A549 (cell line): Measurements from ENCODE around the gene HERC2. TPM values are rescaled to one million over a fixed set of nuclear protein-coding genes. Genes with fewer than 3 reads are reported as not detected.

Experiments
- ATAC-seq, 2 experiments: fragments of 200-7000 bp in 1 of 2; fragments of >200 bp in 1 of 2; cut with Nextera tagmentation in 1 of 2; cut with Tn5 transposase in 1 of 2; 3 replicates each; pipeline versions ENCODE4 v1.8.0 to v1.9.1; 2018 to 2020; ENCODE audit warnings: mild to moderate bottlenecking in 1 of 2, moderate library complexity in 1 of 2
- CTCF ChIA-PET: fragments of 300-600 bp; sonication (Branson Sonifier 250); formaldehyde crosslinking; extraction: SDS; loops from one replicate; lab custom pipeline; 2021; ENCODE audit warnings: antibody characterized with exemption, inconsistent platforms; lab: Yijun Ruan, JAX
- POLR2A ChIA-PET: fragments of 350-600 bp; formaldehyde crosslinking; extraction: SDS; loops from one replicate; lab custom pipeline; 2021; ENCODE audit warnings: antibody characterized with exemption, inconsistent platforms; lab: Yijun Ruan, JAX
- DNase-seq, 2 experiments: peaks; one replicate each; pipeline versions ENCODE4 v3.0.0 to v3.0.0-alpha.2; 2011 to 2016; ENCODE audit warnings: low read depth in 1 of 2, low spot score in 1 of 2
- FAIRE-seq: peaks from 2 replicates; lab custom pipeline; 2011; peaks lifted over from hg19 to GRCh38; lab: Jason Lieb, UNC
- H3K27ac ChIP-seq, 2 experiments: fragments of >200 bp; sonication (Bioruptor Twin); formaldehyde crosslinking; 3 replicates each; pipeline ENCODE4 v1.5.1; 2016 to 2017
- H3K4me1 ChIP-seq: fragments of >200 bp; sonication (Bioruptor Twin); formaldehyde crosslinking; 3 replicates; pipeline ENCODE4 v1.6.1; 2016
- H3K4me2 ChIP-seq: fragments of >200 bp; sonication (Bioruptor Twin); formaldehyde crosslinking; 3 replicates; pipeline ENCODE4 v1.6.1; 2016
- H3K4me3 ChIP-seq: fragments of >200 bp; sonication (Bioruptor Twin); formaldehyde crosslinking; 3 replicates; pipeline ENCODE4 v1.5.1; 2016
- H3K9me3 ChIP-seq: fragments of >200 bp; sonication (Bioruptor Twin); formaldehyde crosslinking; 3 replicates; pipeline ENCODE4 v1.6.1; 2016
- ATOH8 ChIP-seq: fragments of 250-450 bp; sonication (Bioruptor Pico); IDR thresholded peaks from 2 replicates; pipeline ENCODE4 v1.5.0; 2020; ENCODE audit warnings: low read depth, mild to moderate bottlenecking, moderate library complexity
- CBX8 ChIP-seq: fragments of 200-600 bp; sonication (generic); IDR thresholded peaks from 2 replicates; pipeline ENCODE4 v1.6.1; 2016
- CEBPB ChIP-seq, 2 experiments: fragments of >200 bp in 1 of 2; sonication (Bioruptor Twin) in 1 of 2; formaldehyde crosslinking in 1 of 2; IDR thresholded peaks; 2 replicates each; pipeline ENCODE4 v1.6.1; 2012 to 2016
- CHD2 ChIP-seq: fragments of 150-350 bp; IDR thresholded peaks from 2 replicates; pipeline ENCODE4 v1.6.1; 2014; ENCODE audit warnings: low read length; ENCODE audit not compliant: partially characterized antibody
- E2F6 ChIP-seq: IDR thresholded peaks from 2 replicates; pipeline ENCODE4 v1.6.1; 2012; ENCODE audit warnings: low read depth, borderline replicate concordance
- EHMT2 ChIP-seq: fragments of 200-600 bp; sonication (generic); IDR thresholded peaks from 2 replicates; pipeline ENCODE4 v1.6.1; 2016; ENCODE audit warnings: antibody characterized with exemption, low read depth, mild to moderate bottlenecking, moderate library complexity
- EP300 ChIP-seq, 2 experiments: fragments of >200 bp; sonication (Bioruptor Twin); formaldehyde crosslinking; IDR thresholded peaks; 2 replicates in 1 of 2; 3 replicates in 1 of 2; pipeline ENCODE4 v1.6.1; 2016 to 2017
- ESRRA ChIP-seq: fragments of 150-350 bp; IDR thresholded peaks from 2 replicates; pipeline ENCODE4 v1.6.1; 2014; ENCODE audit warnings: mild to moderate bottlenecking, low read length, borderline replicate concordance
- GATA3 ChIP-seq: IDR thresholded peaks from 2 replicates; pipeline ENCODE4 v1.6.1; 2012; ENCODE audit warnings: borderline replicate concordance
- HDAC2 ChIP-seq: fragments of 200-600 bp; sonication (generic); IDR thresholded peaks from 2 replicates; pipeline ENCODE4 v1.6.1; 2016
- HES2 ChIP-seq: fragments of >200 bp; sonication (Bioruptor Twin); formaldehyde crosslinking; IDR thresholded peaks from 2 replicates; pipeline ENCODE4 v1.6.1; 2016
- HEYL ChIP-seq: fragments of 250-450 bp; sonication (Bioruptor Pico); IDR thresholded peaks from 2 replicates; pipeline ENCODE4 v1.8.0; 2021; ENCODE audit warnings: mild to moderate bottlenecking, moderate library complexity
- HOXA7 ChIP-seq: fragments of 250-450 bp; sonication (Bioruptor Pico); IDR thresholded peaks from 2 replicates; pipeline ENCODE4 v1.5.0; 2020; ENCODE audit warnings: mild to moderate bottlenecking, moderate library complexity
- HOXB5 ChIP-seq: fragments of 250-450 bp; sonication (Bioruptor Pico); IDR thresholded peaks from 2 replicates; pipeline ENCODE4 v1.5.0; 2020; ENCODE audit warnings: mild to moderate bottlenecking, moderate library complexity
- KDM1A ChIP-seq: fragments of 200-600 bp; sonication (generic); IDR thresholded peaks from 2 replicates; pipeline ENCODE4 v1.6.1; 2016; ENCODE audit warnings: low read depth, mild to moderate bottlenecking
- MAFK ChIP-seq: fragments of 450-650 bp; IDR thresholded peaks from 2 replicates; pipeline ENCODE4 v1.6.1; 2014; ENCODE audit not compliant: partially characterized antibody
- MAZ ChIP-seq: fragments of 150-350 bp; IDR thresholded peaks from 2 replicates; pipeline ENCODE4 v1.6.1; 2014; ENCODE audit warnings: antibody characterized with exemption, low read depth, low read length, borderline replicate concordance
- MYC ChIP-seq: IDR thresholded peaks from 2 replicates; pipeline ENCODE4 v1.6.1; 2012; ENCODE audit warnings: mild to moderate bottlenecking, inconsistent platforms, low read length, improper control_type of control experiment, borderline replicate concordance
- NFE2L2 ChIP-seq: fragments of 150-350 bp; conservative IDR thresholded peaks from 2 replicates; pipeline ENCODE4 v1.6.1; 2014; ENCODE audit warnings: low read length
- RAD21 ChIP-seq, 2 experiments: fragments of >200 bp in 1 of 2; sonication (Bioruptor Twin) in 1 of 2; formaldehyde crosslinking in 1 of 2; IDR thresholded peaks in 1 of 2; conservative IDR thresholded peaks in 1 of 2; 2 replicates in 1 of 2; 3 replicates in 1 of 2; pipeline ENCODE4 v1.6.1; 2012 to 2018; ENCODE audit warnings: inconsistent platforms in 1 of 2
- RFX5 ChIP-seq: fragments of 450-650 bp; IDR thresholded peaks from 2 replicates; pipeline ENCODE4 v1.7.1; 2014; ENCODE audit warnings: antibody characterized with exemption, mild to moderate bottlenecking, moderate library complexity
- SREBF2 ChIP-seq: fragments of 450-650 bp; IDR thresholded peaks from 2 replicates; pipeline ENCODE4 v1.6.1; 2014; ENCODE audit warnings: mild to moderate bottlenecking, moderate library complexity
- TFCP2L1 ChIP-seq: fragments of 250-450 bp; sonication (Bioruptor Pico); IDR thresholded peaks from 2 replicates; pipeline ENCODE4 v1.5.0; 2021; ENCODE audit warnings: mild to moderate bottlenecking
- TP53 ChIP-seq: fragments of 250-450 bp; sonication (Bioruptor Pico); IDR thresholded peaks from 2 replicates; pipeline ENCODE4 v1.5.0; 2021; ENCODE audit warnings: mild to moderate bottlenecking, moderate library complexity
- ZC3H11A ChIP-seq: fragments of 450-650 bp; IDR thresholded peaks from 2 replicates; pipeline ENCODE4 v1.6.1; 2014; ENCODE audit warnings: antibody characterized with exemption, mild to moderate bottlenecking
- ZFP36 ChIP-seq: fragments of 450-650 bp; IDR thresholded peaks from 2 replicates; pipeline ENCODE4 v1.6.1; 2014; ENCODE audit warnings: borderline replicate concordance; ENCODE audit not compliant: partially characterized antibody
- ZNF302 ChIP-seq: fragments of 250-450 bp; sonication (Bioruptor Pico); IDR thresholded peaks from 2 replicates; pipeline ENCODE4 v1.9.0; 2021; ENCODE audit warnings: inconsistent platforms, mild to moderate bottlenecking, moderate library complexity
- ZSCAN20 ChIP-seq: fragments of 250-450 bp; sonication (Bioruptor Pico); IDR thresholded peaks from 2 replicates; pipeline ENCODE4 v1.8.0; 2022; ENCODE audit warnings: mild to moderate bottlenecking, moderate library complexity
- WGBS: methylation state at CpG from one replicate; pipeline ENCODE4 v1.1.6; 2017; ENCODE audit errors: missing lambda C conversion rate; 5-methylcytosine and 5-hydroxymethylcytosine counted together
- polyA plus RNA-seq, 4 experiments: library from polyadenylated mRNA; depleted of rRNA in 3 of 4; stranded (reverse); fragments of >200 nt; fragmentation: RNase III in 1 of 4; extraction: RNeasy Plus Mini Kit Qiagen cat#74134 plus additional on column Dnase treatment in 1 of 4; gene quantifications; 2 replicates in 3 of 4; 3 replicates in 1 of 4; pipeline ENCODE4 v1.2.3, GENCODE V29; 2011 to 2017
- TF ChIP-seq, protein P1 (sequence below): fragments of 200-600 bp; sonication (generic); IDR thresholded peaks from 2 replicates; pipeline ENCODE4 v1.6.1; 2016; ENCODE audit warnings: antibody characterized with exemption, mild to moderate bottlenecking, moderate library complexity

HERC2 gene
- polyA plus RNA-seq, 2 of the 4 experiments (the other 2 are of a cell fraction), result 31.4 to 32.8 TPM

- no peak for TF ChIP-seq HDAC2
- TF ChIP-seq HES2, result no peak
- TF ChIP-seq E2F6, result no peak
- no peak for TF ChIP-seq MYC
- TF ChIP-seq RFX5, result no peak
- TF ChIP-seq ZNF302 (CRISPR knock-in tag), result no peak
- no peak for TF ChIP-seq SREBF2
- no peak for TF ChIP-seq HOXB5 (CRISPR knock-in tag)
- TF ChIP-seq CHD2, result no peak
- TF ChIP-seq KDM1A, result no peak
- TF ChIP-seq, all 56 proteins: peak for 0
These were observed 190.6 kb downstream of the HERC2 start (continued) for GRCh38 chr15:28131400-28131799.

- Histone ChIP-seq H3K4me3 (no peak overlapping the region), H3K27ac (no peak overlapping the region), H3K9me3 (no peaks in the 10 kb centered on the region), H3K4me2 (no peak overlapping the region), H3K4me1 (no peaks in the 10 kb centered on the region)
- FAIRE-seq, result no peak
- POLR2A ChIA-PET, result no interaction called here
- WGBS, result 92% methylated on average over 7 of the region's 7 CpGs
- TF ChIP-seq CBX8, result no peak
- TF ChIP-seq ZC3H11A, result no peak
- TF ChIP-seq SREBF2, result no peak
- TF ChIP-seq HOXA7, result no peak
- no peak for TF ChIP-seq ZFP36
- no peak for TF ChIP-seq ATOH8 (CRISPR knock-in tag)
- TF ChIP-seq KDM1A, result no peak
- no peak for TF ChIP-seq HOXB5 (CRISPR knock-in tag)
- no peak for TF ChIP-seq EP300 (IDR thresholded peaks at IDR 0.05)
- no peak for TF ChIP-seq TFCP2L1 (CRISPR knock-in tag)
- TF ChIP-seq TP53, result no peak
- CTCF ChIA-PET, result interaction anchor here (6.5 kb wide), 1 partner anchor 14 kb away, joined by 63 read pairs; no protein-coding TSS in a partner anchor
- no peak for ATAC-seq
- no peak for DNase-seq
These were observed 191.3 kb downstream of the HERC2 start for GRCh38 chr15:28130651-28131050.

GRCh38 chr15:28129231-28129848, 192.6 kb downstream of the HERC2 start:
- 93% methylated on average over 9 of the region's 9 CpGs for WGBS
- ChIA-PET CTCF (interaction anchor here (6.5 kb wide), 1 partner anchor 13 kb away, joined by 63 read pairs; no protein-coding TSS in a partner anchor), POLR2A (no interaction called here)
- Histone ChIP-seq H3K27ac (no peak overlapping the region), H3K9me3 (no peaks in the 10 kb centered on the region), H3K4me3 (no peak overlapping the region), H3K4me2 (no peak overlapping the region), H3K4me1 (no peaks in the 10 kb centered on the region)
- FAIRE-seq (no peak), ATAC-seq (no peak), DNase-seq (no peak)
- TF ChIP-seq TP53, result no peak
- TF ChIP-seq MAZ, result no peak
- TF ChIP-seq, protein P1, sequence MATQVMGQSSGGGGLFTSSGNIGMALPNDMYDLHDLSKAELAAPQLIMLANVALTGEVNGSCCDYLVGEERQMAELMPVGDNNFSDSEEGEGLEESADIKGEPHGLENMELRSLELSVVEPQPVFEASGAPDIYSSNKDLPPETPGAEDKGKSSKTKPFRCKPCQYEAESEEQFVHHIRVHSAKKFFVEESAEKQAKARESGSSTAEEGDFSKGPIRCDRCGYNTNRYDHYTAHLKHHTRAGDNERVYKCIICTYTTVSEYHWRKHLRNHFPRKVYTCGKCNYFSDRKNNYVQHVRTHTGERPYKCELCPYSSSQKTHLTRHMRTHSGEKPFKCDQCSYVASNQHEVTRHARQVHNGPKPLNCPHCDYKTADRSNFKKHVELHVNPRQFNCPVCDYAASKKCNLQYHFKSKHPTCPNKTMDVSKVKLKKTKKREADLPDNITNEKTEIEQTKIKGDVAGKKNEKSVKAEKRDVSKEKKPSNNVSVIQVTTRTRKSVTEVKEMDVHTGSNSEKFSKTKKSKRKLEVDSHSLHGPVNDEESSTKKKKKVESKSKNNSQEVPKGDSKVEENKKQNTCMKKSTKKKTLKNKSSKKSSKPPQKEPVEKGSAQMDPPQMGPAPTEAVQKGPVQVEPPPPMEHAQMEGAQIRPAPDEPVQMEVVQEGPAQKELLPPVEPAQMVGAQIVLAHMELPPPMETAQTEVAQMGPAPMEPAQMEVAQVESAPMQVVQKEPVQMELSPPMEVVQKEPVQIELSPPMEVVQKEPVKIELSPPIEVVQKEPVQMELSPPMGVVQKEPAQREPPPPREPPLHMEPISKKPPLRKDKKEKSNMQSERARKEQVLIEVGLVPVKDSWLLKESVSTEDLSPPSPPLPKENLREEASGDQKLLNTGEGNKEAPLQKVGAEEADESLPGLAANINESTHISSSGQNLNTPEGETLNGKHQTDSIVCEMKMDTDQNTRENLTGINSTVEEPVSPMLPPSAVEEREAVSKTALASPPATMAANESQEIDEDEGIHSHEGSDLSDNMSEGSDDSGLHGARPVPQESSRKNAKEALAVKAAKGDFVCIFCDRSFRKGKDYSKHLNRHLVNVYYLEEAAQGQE, result no peak
- TF ChIP-seq ATOH8 (CRISPR knock-in tag), result no peak
- no peak for TF ChIP-seq ESRRA
- TF ChIP-seq RAD21 (conservative IDR thresholded peaks at IDR 0.05 in 1 of 2, IDR thresholded peaks at IDR 0.05 in 1 of 2), result no peak
- TF ChIP-seq NFE2L2, result no peak
- TF ChIP-seq EHMT2, result no peak
- TF ChIP-seq MAFK, result no peak
- no peak for TF ChIP-seq ZSCAN20
- TF ChIP-seq GATA3, result no peak
- no peak for TF ChIP-seq SREBF2
- no peak for TF ChIP-seq HOXB5 (CRISPR knock-in tag)
- no peak for TF ChIP-seq HEYL (CRISPR knock-in tag)
- no peak for TF ChIP-seq CEBPB (IDR thresholded peaks at IDR 0.05)
- no peak for TF ChIP-seq RFX5
- TF ChIP-seq CHD2, result no peak
